Amniotic epithelial cell (primary cell): ENCODE measurements around the gene TUBB4A.
"Not testable (repeated sequence)": the region's sequence is repeated elsewhere in the genome, so short reads cannot be mapped to it uniquely, and the experiment has no call there.

Experiments
- DNase-seq: peaks from one replicate; pipeline ENCODE4 v3.0.0-alpha.2; 2010; ENCODE audit warnings: low read depth

TUBB4A gene

GRCh38 chr19:6524311-6524710, 22.2 kb upstream of the TUBB4A start:
- no peak for DNase-seq

GRCh38 chr19:6522712-6523111, 20.6 kb upstream of the TUBB4A start:
- no peak for DNase-seq

- DNase-seq: no peak
Observed at GRCh38 chr19:6521718-6522646, 19.9 kb upstream of the TUBB4A start.

GRCh38 chr19:6519289-6519688, 17.2 kb upstream of the TUBB4A start:
- peak; percentile 66 for DNase-seq

GRCh38 chr19:6518145-6518911, 16.2 kb upstream of the TUBB4A start:
- DNase-seq: no peak

- DNase-seq: peak; percentile 55
Observed at GRCh38 chr19:6516659-6517291, 14.7 kb upstream of the TUBB4A start.

GRCh38 chr19:6516018-6516658, 14.0 kb upstream of the TUBB4A start:
- peak; percentile 81 for DNase-seq

- no peak for DNase-seq
Observed at GRCh38 chr19:6514926-6515544, 12.9 kb upstream of the TUBB4A start.

GRCh38 chr19:6514089-6514488, 12.0 kb upstream of the TUBB4A start:
- no peak for DNase-seq

- DNase-seq: no peak
Observed at GRCh38 chr19:6510618-6511017, 8.5 kb upstream of the TUBB4A start.

- no peak for DNase-seq
Observed at GRCh38 chr19:6509118-6509971, 7.2 kb upstream of the TUBB4A start.

- not testable (repeated sequence) for DNase-seq
Observed at GRCh38 chr19:6508028-6508771, 6.1 kb upstream of the TUBB4A start.

GRCh38 chr19:6503407-6504201, 1.5 kb upstream of the TUBB4A start:
- DNase-seq: no peak

GRCh38 chr19:6500837-6501739, 1.0 kb downstream of the TUBB4A start:
- no peak for DNase-seq

GRCh38 chr19:6499052-6499790, 2.9 kb downstream of the TUBB4A start:
- no peak for DNase-seq

GRCh38 chr19:6498294-6499036, 3.6 kb downstream of the TUBB4A start:
- DNase-seq: no peak

GRCh38 chr19:6495947-6496346, 6.2 kb downstream of the TUBB4A start:
- DNase-seq: no peak
